ENCODE results near the gene PLA2G4C. TPM values are rescaled to one million over a fixed set of nuclear protein-coding genes. Genes with fewer than 3 reads are reported as not detected.

The PLA2G4C gene
- total RNA-seq, 2 donors from 2014 or later: 1.7 to 6.8 TPM

GRCh38 chr19:48020686-48021085 is 89.9 kb downstream of the PLA2G4C start:
- H3K9me3 ChIP-seq: no peaks in the 10 kb centered on the region
- intact Hi-C loops (cut with DNase I): no loop called here
- H3K9ac ChIP-seq (ENCODE audit: low read depth in 2 of 2, low read length in 2 of 2): no peak overlapping the region
- H3K4me3 ChIP-seq: no peak overlapping the region
- no peaks in the 10 kb centered on the region for H3K36me3 ChIP-seq
- no peak for TF ChIP-seq CTCF (IDR thresholded peaks at IDR 0.05)
- no peak for DNase-seq
- peaks cover 4% of the 10 kb centered on the region for H3K27me3 ChIP-seq
- H3K27ac ChIP-seq: no peak overlapping the region
- H3K4me1 ChIP-seq: no peaks in the 10 kb centered on the region

- Histone ChIP-seq H3K4me1 (no peaks in the 10 kb centered on the region), H3K27ac (no peak overlapping the region), H3K9ac (ENCODE audit: low read depth in 2 of 2, low read length in 2 of 2) (no peak overlapping the region), H3K27me3 (no peaks in the 10 kb centered on the region), H3K9me3 (no peaks in the 10 kb centered on the region), H3K36me3 (no peaks in the 10 kb centered on the region), H3K4me3 (no peak overlapping the region)
- DNase-seq: no peak
- intact Hi-C loops (cut with DNase I): no loop called here
- TF ChIP-seq CTCF (IDR thresholded peaks at IDR 0.05): no peak
Measured at GRCh38 chr19:48010932-48011758, 99.5 kb downstream of the PLA2G4C start.

GRCh38 chr19:48006762-48007161 is 103.9 kb downstream of the PLA2G4C start:
- no peaks in the 10 kb centered on the region for H3K27me3 ChIP-seq
- intact Hi-C loops (cut with DNase I): no loop called here
- no peak overlapping the region for H3K9ac ChIP-seq (ENCODE audit: low read depth in 2 of 2, low read length in 2 of 2)
- TF ChIP-seq CTCF (IDR thresholded peaks at IDR 0.05): no peak
- H3K36me3 ChIP-seq: no peaks in the 10 kb centered on the region
- no peaks in the 10 kb centered on the region for H3K9me3 ChIP-seq
- no peak overlapping the region for H3K4me3 ChIP-seq
- no peak for DNase-seq
- no peaks in the 10 kb centered on the region for H3K4me1 ChIP-seq
- H3K27ac ChIP-seq: no peak overlapping the region

- H3K36me3 ChIP-seq: no peaks in the 10 kb centered on the region
- H3K27me3 ChIP-seq: no peaks in the 10 kb centered on the region
- no peak for DNase-seq
- TF ChIP-seq CTCF (IDR thresholded peaks at IDR 0.05): no peak
- no peaks in the 10 kb centered on the region for H3K9me3 ChIP-seq
- no peak overlapping the region for H3K27ac ChIP-seq
- H3K9ac ChIP-seq (ENCODE audit: low read depth in 2 of 2, low read length in 2 of 2): no peak overlapping the region
- H3K4me3 ChIP-seq: no peak overlapping the region
- H3K4me1 ChIP-seq: no peaks in the 10 kb centered on the region
- intact Hi-C loops (cut with DNase I): no loop called here
Measured at GRCh38 chr19:48004236-48004635, 106.4 kb downstream of the PLA2G4C start.

- Histone ChIP-seq H3K9me3 (no peaks in the 10 kb centered on the region), H3K27me3 (no peaks in the 10 kb centered on the region), H3K36me3 (no peaks in the 10 kb centered on the region), H3K9ac (ENCODE audit: low read depth in 2 of 2, low read length in 2 of 2) (no peak overlapping the region), H3K4me3 (no peak overlapping the region), H3K27ac (no peak overlapping the region), H3K4me1 (no peaks in the 10 kb centered on the region)
- TF ChIP-seq CTCF (IDR thresholded peaks at IDR 0.05): no peak
- intact Hi-C loops (cut with DNase I): no loop called here
- no peak for DNase-seq
Measured at GRCh38 chr19:48000846-48001245, 109.8 kb downstream of the PLA2G4C start.
